ENCODE data around the gene MRAS.
"Not testable (repeated sequence)": the region's sequence is repeated elsewhere in the genome, so short reads cannot be mapped to it uniquely, and the experiment has no call there.

The MRAS gene

GRCh38 chr3:138418601-138419206 lies 70.3 kb downstream of the MRAS start:
- DNase-seq (ENCODE audit: low spot score), result no peak

GRCh38 chr3:138423316-138423715 lies 74.9 kb downstream of the MRAS start:
- DNase-seq (ENCODE audit: low spot score), result no peak

- DNase-seq (ENCODE audit: low spot score), result no peak
These were observed 75.9 kb downstream of the MRAS start for GRCh38 chr3:138424323-138424722.

GRCh38 chr3:138426211-138426610 lies 77.8 kb downstream of the MRAS start:
- DNase-seq (ENCODE audit: low spot score), result no peak

GRCh38 chr3:138426754-138427153 lies 78.4 kb downstream of the MRAS start:
- DNase-seq (ENCODE audit: low spot score), result not testable (repeated sequence)

GRCh38 chr3:138429665-138430064 lies 81.3 kb downstream of the MRAS start:
- no peak for DNase-seq (ENCODE audit: low spot score)

GRCh38 chr3:138432576-138433240 lies 84.3 kb downstream of the MRAS start:
- DNase-seq (ENCODE audit: low spot score), result no peak

GRCh38 chr3:138433892-138434275 lies 85.5 kb downstream of the MRAS start:
- no peak for DNase-seq (ENCODE audit: low spot score)

- peak; percentile 82 for DNase-seq (ENCODE audit: low spot score)
These were observed 86.0 kb downstream of the MRAS start, which contains the start of gene ESYT3 for GRCh38 chr3:138434276-138434874. TSS of gene ESYT3 (plus strand) at chr3:138434616. CDS start at chr3:138434799, 183 bp downstream.

- no peak for DNase-seq (ENCODE audit: low spot score)
These were observed 86.7 kb downstream of the MRAS start for GRCh38 chr3:138434875-138435772.

GRCh38 chr3:138435840-138436239 lies 87.5 kb downstream of the MRAS start:
- DNase-seq (ENCODE audit: low spot score), result no peak

GRCh38 chr3:138437281-138437680 lies 88.9 kb downstream of the MRAS start:
- DNase-seq (ENCODE audit: low spot score), result no peak

GRCh38 chr3:138438896-138439295 lies 90.5 kb downstream of the MRAS start:
- DNase-seq (ENCODE audit: low spot score), result peak; percentile 31

GRCh38 chr3:138439646-138440045 lies 91.3 kb downstream of the MRAS start:
- DNase-seq (ENCODE audit: low spot score), result peak; percentile 45

- DNase-seq (ENCODE audit: low spot score), result peak; percentile 53
These were observed 91.7 kb downstream of the MRAS start for GRCh38 chr3:138440121-138440521.

- DNase-seq (ENCODE audit: low spot score), result peak; percentile 60
These were observed 92.2 kb downstream of the MRAS start for GRCh38 chr3:138440596-138440995.

GRCh38 chr3:138441256-138441655 lies 92.9 kb downstream of the MRAS start:
- peak; percentile 20 for DNase-seq (ENCODE audit: low spot score)

- DNase-seq (ENCODE audit: low spot score), result no peak
These were observed 93.4 kb downstream of the MRAS start for GRCh38 chr3:138441742-138442141.

GRCh38 chr3:138442433-138442832 lies 94.1 kb downstream of the MRAS start:
- peak; percentile 25 for DNase-seq (ENCODE audit: low spot score)

- DNase-seq (ENCODE audit: low spot score), result peak; percentile 42
These were observed 94.7 kb downstream of the MRAS start for GRCh38 chr3:138443091-138443490.

- peak; percentile 68 for DNase-seq (ENCODE audit: low spot score)
These were observed 95.4 kb downstream of the MRAS start for GRCh38 chr3:138443521-138444503.
